Measurements from ENCODE around the gene SNX30.

The SNX30 gene

DNA sequence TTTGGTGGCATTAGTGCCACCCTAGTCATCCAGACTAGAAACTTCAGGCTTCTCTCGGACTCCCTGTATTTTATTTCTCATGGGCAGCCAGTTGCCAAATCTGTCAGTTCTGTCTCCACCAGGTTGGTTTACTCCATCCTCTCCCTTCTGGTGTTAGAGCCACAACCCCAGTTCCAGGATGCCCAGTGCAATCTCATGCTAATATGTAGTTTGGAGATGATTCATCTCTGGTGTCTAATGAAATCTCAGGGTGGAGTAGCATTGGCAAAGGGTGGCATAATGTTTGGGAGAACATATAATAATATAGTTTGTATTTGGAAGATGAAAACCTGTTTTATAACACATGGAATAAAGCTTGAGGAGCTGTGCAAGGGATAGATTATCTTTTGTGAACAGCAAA, 109.9 kb downstream of the SNX30 start:
- Histone ChIP-seq H3K27ac (ENCODE audit: extremely low read depth, low read depth, low read length) (no peak overlapping the region), H3K4me1 (ENCODE audit: control insufficient read depth, insufficient read depth, low read length) (no peaks in the 10 kb centered on the region), H3K4me3 (ENCODE audit: low read depth, low read length) (no peak overlapping the region), H3K9me3 (ENCODE audit: control insufficient read depth, insufficient read depth, low read depth, low read length) (no peaks in the 10 kb centered on the region), H3K36me3 (ENCODE audit: control insufficient read depth in 2 of 2, insufficient read depth in 1 of 2, low read length in 2 of 2) (peaks cover 0 to 20% of the 10 kb centered on the region in 2 experiments; a peak in 2 of 3 replicates)
- ChIA-PET CTCF (interaction anchor here (1.0 kb wide), 1 partner anchor 42 kb away, joined by 3 read pairs; no protein-coding TSS in a partner anchor), POLR2A (no interaction called here)
- no peak for TF ChIP-seq ZNF501 (tag by site-specific recombination; IDR thresholded peaks at IDR 0.05)
- TF ChIP-seq ZNF843 (tag by site-specific recombination; IDR thresholded peaks at IDR 0.05), result no peak
- TF ChIP-seq ZNF140 (tag by site-specific recombination; IDR thresholded peaks at IDR 0.05), result no peak
- no peak for TF ChIP-seq ZNF664 (tag by site-specific recombination; IDR thresholded peaks at IDR 0.05)
- no peak for TF ChIP-seq YY1 (tag by site-specific recombination; IDR thresholded peaks at IDR 0.05)
- TF ChIP-seq, protein P1, sequence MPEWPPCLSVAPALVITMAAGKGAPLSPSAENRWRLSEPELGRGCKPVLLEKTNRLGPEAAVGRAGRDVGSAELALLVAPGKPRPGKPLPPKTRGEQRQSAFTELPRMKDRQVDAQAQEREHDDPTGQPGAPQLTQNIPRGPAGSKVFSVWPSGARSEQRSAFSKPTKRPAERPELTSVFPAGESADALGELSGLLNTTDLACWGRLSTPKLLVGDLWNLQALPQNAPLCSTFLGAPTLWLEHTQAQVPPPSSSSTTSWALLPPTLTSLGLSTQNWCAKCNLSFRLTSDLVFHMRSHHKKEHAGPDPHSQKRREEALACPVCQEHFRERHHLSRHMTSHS (tag by site-specific recombination; IDR thresholded peaks at IDR 0.05), result no peak
- no peak for TF ChIP-seq REPIN1 (tag by site-specific recombination; IDR thresholded peaks at IDR 0.05; ENCODE audit: low read depth)
- no peak for TF ChIP-seq GLIS1 (tag by site-specific recombination; IDR thresholded peaks at IDR 0.05)
- TF ChIP-seq ZNF37A (tag by site-specific recombination; IDR thresholded peaks at IDR 0.05), result no peak
- TF ChIP-seq ZNF626 (tag by site-specific recombination; IDR thresholded peaks at IDR 0.05), result no peak
- TF ChIP-seq ZNF23 (tag by site-specific recombination; IDR thresholded peaks at IDR 0.05; ENCODE audit: borderline replicate concordance), result no peak
- no peak for TF ChIP-seq ZNF138 (tag by site-specific recombination; IDR thresholded peaks at IDR 0.05; ENCODE audit: borderline replicate concordance)
- TF ChIP-seq ZNF548 (tag by site-specific recombination; IDR thresholded peaks at IDR 0.05), result no peak
- no peak for TF ChIP-seq ZNF341 (tag by site-specific recombination; IDR thresholded peaks at IDR 0.05; ENCODE audit: low read depth)
- no peak for TF ChIP-seq ZNF221 (tag by site-specific recombination; IDR thresholded peaks at IDR 0.05; ENCODE audit: borderline replicate concordance)
- no peak for TF ChIP-seq ZNF404 (tag by site-specific recombination; IDR thresholded peaks at IDR 0.05)
- TF ChIP-seq, protein P2, sequence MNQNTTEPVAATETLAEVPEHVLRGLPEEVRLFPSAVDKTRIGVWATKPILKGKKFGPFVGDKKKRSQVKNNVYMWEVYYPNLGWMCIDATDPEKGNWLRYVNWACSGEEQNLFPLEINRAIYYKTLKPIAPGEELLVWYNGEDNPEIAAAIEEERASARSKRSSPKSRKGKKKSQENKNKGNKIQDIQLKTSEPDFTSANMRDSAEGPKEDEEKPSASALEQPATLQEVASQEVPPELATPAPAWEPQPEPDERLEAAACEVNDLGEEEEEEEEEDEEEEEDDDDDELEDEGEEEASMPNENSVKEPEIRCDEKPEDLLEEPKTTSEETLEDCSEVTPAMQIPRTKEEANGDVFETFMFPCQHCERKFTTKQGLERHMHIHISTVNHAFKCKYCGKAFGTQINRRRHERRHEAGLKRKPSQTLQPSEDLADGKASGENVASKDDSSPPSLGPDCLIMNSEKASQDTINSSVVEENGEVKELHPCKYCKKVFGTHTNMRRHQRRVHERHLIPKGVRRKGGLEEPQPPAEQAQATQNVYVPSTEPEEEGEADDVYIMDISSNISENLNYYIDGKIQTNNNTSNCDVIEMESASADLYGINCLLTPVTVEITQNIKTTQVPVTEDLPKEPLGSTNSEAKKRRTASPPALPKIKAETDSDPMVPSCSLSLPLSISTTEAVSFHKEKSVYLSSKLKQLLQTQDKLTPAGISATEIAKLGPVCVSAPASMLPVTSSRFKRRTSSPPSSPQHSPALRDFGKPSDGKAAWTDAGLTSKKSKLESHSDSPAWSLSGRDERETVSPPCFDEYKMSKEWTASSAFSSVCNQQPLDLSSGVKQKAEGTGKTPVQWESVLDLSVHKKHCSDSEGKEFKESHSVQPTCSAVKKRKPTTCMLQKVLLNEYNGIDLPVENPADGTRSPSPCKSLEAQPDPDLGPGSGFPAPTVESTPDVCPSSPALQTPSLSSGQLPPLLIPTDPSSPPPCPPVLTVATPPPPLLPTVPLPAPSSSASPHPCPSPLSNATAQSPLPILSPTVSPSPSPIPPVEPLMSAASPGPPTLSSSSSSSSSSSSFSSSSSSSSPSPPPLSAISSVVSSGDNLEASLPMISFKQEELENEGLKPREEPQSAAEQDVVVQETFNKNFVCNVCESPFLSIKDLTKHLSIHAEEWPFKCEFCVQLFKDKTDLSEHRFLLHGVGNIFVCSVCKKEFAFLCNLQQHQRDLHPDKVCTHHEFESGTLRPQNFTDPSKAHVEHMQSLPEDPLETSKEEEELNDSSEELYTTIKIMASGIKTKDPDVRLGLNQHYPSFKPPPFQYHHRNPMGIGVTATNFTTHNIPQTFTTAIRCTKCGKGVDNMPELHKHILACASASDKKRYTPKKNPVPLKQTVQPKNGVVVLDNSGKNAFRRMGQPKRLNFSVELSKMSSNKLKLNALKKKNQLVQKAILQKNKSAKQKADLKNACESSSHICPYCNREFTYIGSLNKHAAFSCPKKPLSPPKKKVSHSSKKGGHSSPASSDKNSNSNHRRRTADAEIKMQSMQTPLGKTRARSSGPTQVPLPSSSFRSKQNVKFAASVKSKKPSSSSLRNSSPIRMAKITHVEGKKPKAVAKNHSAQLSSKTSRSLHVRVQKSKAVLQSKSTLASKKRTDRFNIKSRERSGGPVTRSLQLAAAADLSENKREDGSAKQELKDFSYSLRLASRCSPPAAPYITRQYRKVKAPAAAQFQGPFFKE (tag by site-specific recombination; IDR thresholded peaks at IDR 0.05; ENCODE audit: borderline replicate concordance), result no peak
- TF ChIP-seq WT1 (tag by site-specific recombination; IDR thresholded peaks at IDR 0.05), result no peak

DNA sequence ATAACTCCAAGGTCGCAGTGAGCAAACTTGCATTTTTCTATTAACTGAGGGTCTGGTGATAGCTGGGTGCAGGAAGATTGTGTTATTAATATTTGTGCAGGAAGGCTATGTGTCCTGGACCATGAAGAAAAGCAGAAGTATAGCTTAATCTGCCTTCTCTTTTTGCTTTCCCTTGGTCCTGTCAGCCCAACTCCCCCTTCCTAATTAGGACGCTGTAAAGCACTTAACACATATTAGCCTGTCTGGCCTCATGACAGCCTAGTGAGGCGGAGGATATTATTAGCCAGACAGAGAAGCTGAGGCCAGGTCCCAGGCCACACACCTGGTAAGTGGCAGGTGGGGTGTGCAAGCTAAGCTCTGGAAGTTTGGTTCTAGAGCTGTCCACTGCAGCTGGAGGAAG, 110.6 kb downstream of the SNX30 start:
- H3K36me3 ChIP-seq (ENCODE audit: control insufficient read depth in 2 of 2, insufficient read depth in 1 of 2, low read length in 2 of 2), result peaks cover 0 to 25% of the 10 kb centered on the region in 2 experiments; a peak in 2 of 3 replicates
- H3K27ac ChIP-seq (ENCODE audit: extremely low read depth, low read depth, low read length), result no peak overlapping the region
- no peaks in the 10 kb centered on the region for H3K4me1 ChIP-seq (ENCODE audit: control insufficient read depth, insufficient read depth, low read length)
- CTCF ChIA-PET, result interaction anchor here (0.7 to 1.0 kb wide), 2 partner anchors 41 to 797 kb away, joined by 3 to 4 read pairs; no protein-coding TSS in a partner anchor
- H3K9me3 ChIP-seq (ENCODE audit: control insufficient read depth, insufficient read depth, low read depth, low read length), result no peaks in the 10 kb centered on the region
- no peak overlapping the region for H3K4me3 ChIP-seq (ENCODE audit: low read depth, low read length)
- POLR2A ChIA-PET, result no interaction called here
- TF ChIP-seq KLF1 (tag by site-specific recombination; IDR thresholded peaks at IDR 0.05) (no peak), ZNF239 (tag by site-specific recombination; IDR thresholded peaks at IDR 0.05) (no peak), MEIS1 (CRISPR knock-in tag; IDR thresholded peaks at IDR 0.05; ENCODE audit: borderline replicate concordance) (no peak), ZFP69B (tag by site-specific recombination; IDR thresholded peaks at IDR 0.05) (no peak), SALL2 (tag by site-specific recombination; IDR thresholded peaks at IDR 0.05; ENCODE audit: borderline replicate concordance) (no peak), ZBTB20 (tag by site-specific recombination; IDR thresholded peaks at IDR 0.05) (no peak), ZBTB21 (tag by site-specific recombination; IDR thresholded peaks at IDR 0.05) (no peak), ZNF266 (tag by site-specific recombination; IDR thresholded peaks at IDR 0.05; ENCODE audit: low read depth) (no peak), ZNF837 (tag by site-specific recombination; IDR thresholded peaks at IDR 0.05) (no peak)
- TF ChIP-seq, protein P3, sequence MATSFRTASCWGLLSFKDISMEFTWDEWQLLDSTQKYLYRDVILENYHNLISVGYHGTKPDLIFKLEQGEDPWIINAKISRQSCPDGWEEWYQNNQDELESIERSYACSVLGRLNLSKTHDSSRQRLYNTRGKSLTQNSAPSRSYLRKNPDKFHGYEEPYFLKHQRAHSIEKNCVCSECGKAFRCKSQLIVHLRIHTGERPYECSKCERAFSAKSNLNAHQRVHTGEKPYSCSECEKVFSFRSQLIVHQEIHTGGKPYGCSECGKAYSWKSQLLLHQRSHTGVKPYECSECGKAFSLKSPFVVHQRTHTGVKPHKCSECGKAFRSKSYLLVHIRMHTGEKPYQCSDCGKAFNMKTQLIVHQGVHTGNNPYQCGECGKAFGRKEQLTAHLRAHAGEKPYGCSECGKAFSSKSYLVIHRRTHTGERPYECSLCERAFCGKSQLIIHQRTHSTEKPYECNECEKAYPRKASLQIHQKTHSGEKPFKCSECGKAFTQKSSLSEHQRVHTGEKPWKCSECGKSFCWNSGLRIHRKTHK (tag by site-specific recombination; IDR thresholded peaks at IDR 0.05), result no peak
- TF ChIP-seq, protein P4, sequence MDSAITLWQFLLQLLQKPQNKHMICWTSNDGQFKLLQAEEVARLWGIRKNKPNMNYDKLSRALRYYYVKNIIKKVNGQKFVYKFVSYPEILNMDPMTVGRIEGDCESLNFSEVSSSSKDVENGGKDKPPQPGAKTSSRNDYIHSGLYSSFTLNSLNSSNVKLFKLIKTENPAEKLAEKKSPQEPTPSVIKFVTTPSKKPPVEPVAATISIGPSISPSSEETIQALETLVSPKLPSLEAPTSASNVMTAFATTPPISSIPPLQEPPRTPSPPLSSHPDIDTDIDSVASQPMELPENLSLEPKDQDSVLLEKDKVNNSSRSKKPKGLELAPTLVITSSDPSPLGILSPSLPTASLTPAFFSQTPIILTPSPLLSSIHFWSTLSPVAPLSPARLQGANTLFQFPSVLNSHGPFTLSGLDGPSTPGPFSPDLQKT (IDR thresholded peaks at IDR 0.05; ENCODE audit: borderline replicate concordance, low read depth, low read length), result no peak

Measured in HEK293 (cell line).